Measurements from ENCODE around the gene PVR. TPM values are rescaled to one million over a fixed set of nuclear protein-coding genes. Genes with fewer than 3 reads are reported as not detected.
A peak's percentile ranks its signal among the peaks of the same experiment; 100 is the strongest.

Gene PVR
- total and polyA plus RNA-seq, 2 of the 4 experiments (the other 2 are of a cell fraction), result 106 to 122 TPM

- no peak overlapping the region for H2BK120ac ChIP-seq (ENCODE audit: low read depth, low read length)
- dilution Hi-C loops (cut with HindIII; ENCODE audit: low sequenced_read_pairs, unreplicated experiment), result no loop called here
- no CpG with 5 or more reads among the region's 2 CpGs for WGBS, 2 experiments (ENCODE audit: extremely low coverage in 2 of 2, insufficient read length in 1 of 2)
Measured at GRCh38 chr19:44668985-44669764, 25.5 kb downstream of the PVR start.

More at GRCh38 chr19:44668985-44669764, 25.5 kb downstream of the PVR start:
- Histone ChIP-seq H3K36me3 (ENCODE audit: control insufficient read depth, insufficient read depth, low read length) (peaks cover 8% of the 10 kb centered on the region), H3K56ac (ENCODE audit: extremely low read depth, insufficient read depth, low read length) (no peak overlapping the region), H3K27me3 (ENCODE audit: control insufficient read depth, insufficient read depth, low read length) (no peaks in the 10 kb centered on the region), H3K4me1 (ENCODE audit: control insufficient read depth, insufficient read depth, low read length) (no peaks in the 10 kb centered on the region), H3K9me3 (ENCODE audit: control insufficient read depth, insufficient read depth, low read length) (no peaks in the 10 kb centered on the region), H4K20me1 (ENCODE audit: insufficient read depth, low read length) (no peaks in the 10 kb centered on the region), H2AK9ac (replicated peaks; ENCODE audit: low read depth, low read length, poor library complexity) (no peak overlapping the region), H2BK20ac (ENCODE audit: low read depth, low read length) (no peak overlapping the region), H4K8ac (ENCODE audit: low read depth in 2 of 2, low read length in 2 of 2) (0 out of 4 replicates have a peak overlapping the region, but pooled peaks of 1 of the 2 experiments have one; percentile 32), H3K4ac (ENCODE audit: low read depth, low read length) (no peak overlapping the region), H3K9me1 (ENCODE audit: insufficient read depth, low read length) (peaks cover 11% of the 10 kb centered on the region), H2AFZ (replicated peaks; ENCODE audit: low read length, poor library complexity) (no peak overlapping the region), H3K9ac (ENCODE audit: low read depth, low read length) (no peak overlapping the region), H4K5ac (ENCODE audit: low read depth, low read length) (no peak overlapping the region), H3K23ac (ENCODE audit: low read depth, low read length) (no peak overlapping the region), H2BK5ac (ENCODE audit: low read depth, low read length, poor library complexity, severe bottlenecking) (no peak overlapping the region), H3K18ac (ENCODE audit: low read depth, low read length) (no peak overlapping the region), H2BK15ac (ENCODE audit: low read depth, low read length) (no peak overlapping the region), H3K14ac (replicated peaks; ENCODE audit: low read depth, low read length) (no peak overlapping the region), H3K27ac (ENCODE audit: insufficient read depth, low read length) (no peak overlapping the region), H3K4me2 (ENCODE audit: low read depth, low read length) (no peak overlapping the region), H3K79me1 (ENCODE audit: low read depth in 1 of 2, low read length in 2 of 2) (peaks cover 3% of the 10 kb centered on the region in 2 experiments; a peak in 1 of 4 replicates), H3K4me3 (ENCODE audit: insufficient read depth, low read depth, low read length) (no peak overlapping the region), H4K91ac (ENCODE audit: insufficient read depth, low read depth, low read length) (no peak overlapping the region), H2AK5ac (ENCODE audit: low read depth, low read length) (no peak overlapping the region)
- intact Hi-C loops (cut with micrococcal nuclease), result no loop called here
- BruUV-seq (replicated peaks), result no TSS peak
- in situ Hi-C loops (cut with MboI; ENCODE audit: low sequenced_read_pairs), result no loop called here
- 0 out of 2 replicates have a peak, but pooled peaks have one; percentile 11 for ATAC-seq (ENCODE audit: low read depth)
- TF ChIP-seq SMC3 (IDR thresholded peaks at IDR 0.05; ENCODE audit: low read depth, low read length) (no peak), BHLHE40 (IDR thresholded peaks at IDR 0.05; ENCODE audit: low read depth, low read length) (no peak), RCOR1 (IDR thresholded peaks at IDR 0.05; ENCODE audit: insufficient replicate concordance, low read length) (no peak), MAFK (IDR thresholded peaks at IDR 0.05; ENCODE audit: low read depth, low read length) (no peak), FOS (IDR thresholded peaks at IDR 0.05; ENCODE audit: low read depth, low read length) (no peak), MAZ (IDR thresholded peaks at IDR 0.05; ENCODE audit: borderline replicate concordance, low read depth, low read length) (no peak), USF2 (IDR thresholded peaks at IDR 0.05; ENCODE audit: low read depth, low read length) (no peak), CHD1 (IDR thresholded peaks at IDR 0.05; ENCODE audit: low read depth, low read length) (no peak), NFE2L2 (IDR thresholded peaks at IDR 0.05; ENCODE audit: low read depth, low read length) (no peak), RFX5 (IDR thresholded peaks at IDR 0.05; ENCODE audit: low read depth, low read length) (no peak), CEBPB (IDR thresholded peaks at IDR 0.05; ENCODE audit: low read depth, low read length) (no peak), POLR2A (IDR thresholded peaks at IDR 0.05; ENCODE audit: low read depth, low read length) (no peak), RAD21 (IDR thresholded peaks at IDR 0.05; ENCODE audit: low read length) (no peak), MXI1 (IDR thresholded peaks at IDR 0.05; ENCODE audit: borderline replicate concordance, low read depth, low read length) (no peak), ELK1 (IDR thresholded peaks at IDR 0.05; ENCODE audit: borderline replicate concordance, low read depth, low read length) (no peak)
- no peak for DNase-seq
- POLR2A ChIA-PET (ENCODE audit: unreplicated experiment), result no interaction called here
- CTCF ChIA-PET, result interaction anchor here (0.6 kb wide), 1 partner anchor 38 kb away, joined by 3 read pairs; no protein-coding TSS in a partner anchor
